Duodenal mucosa (tissue), 2 donors: ENCODE data around the gene HSD17B12.

Experiments used
- H3K27ac ChIP-seq: one replicate; pipeline ENCODE4 v1.7.0; 2013; ENCODE audit warnings: low read depth, low read length
- H3K27me3 ChIP-seq, 2 donors: one replicate each; pipeline ENCODE4 v1.7.0; 2013; ENCODE audit warnings: low read length in 2 of 2, control low read depth in 1 of 2; ENCODE audit not compliant: insufficient read depth in 2 of 2, control insufficient read depth in 1 of 2
- H3K36me3 ChIP-seq, 2 donors: one replicate each; pipeline ENCODE4 v1.7.0; 2013; ENCODE audit warnings: low read length in 2 of 2, control low read depth in 1 of 2; ENCODE audit not compliant: insufficient read depth in 2 of 2, control insufficient read depth in 1 of 2
- H3K4me1 ChIP-seq, 2 donors: one replicate each; pipeline ENCODE4 v1.7.0; 2013; ENCODE audit warnings: low read length in 2 of 2, control low read depth in 1 of 2; ENCODE audit not compliant: insufficient read depth in 2 of 2, control insufficient read depth in 1 of 2
- H3K4me3 ChIP-seq, 2 donors: one replicate each; pipeline ENCODE4 v1.7.0; 2013; ENCODE audit warnings: low read length in 2 of 2, low read depth in 1 of 2
- H3K9ac ChIP-seq, 2 donors: one replicate each; pipeline ENCODE4 v1.7.0; 2013; ENCODE audit warnings: low read length in 2 of 2, low read depth in 1 of 2
- H3K9me3 ChIP-seq, 2 donors: one replicate each; pipeline ENCODE4 v1.7.0; 2013; ENCODE audit warnings: low read length in 2 of 2, control low read depth in 1 of 2; ENCODE audit not compliant: control insufficient read depth in 1 of 2

The HSD17B12 gene

DNA sequence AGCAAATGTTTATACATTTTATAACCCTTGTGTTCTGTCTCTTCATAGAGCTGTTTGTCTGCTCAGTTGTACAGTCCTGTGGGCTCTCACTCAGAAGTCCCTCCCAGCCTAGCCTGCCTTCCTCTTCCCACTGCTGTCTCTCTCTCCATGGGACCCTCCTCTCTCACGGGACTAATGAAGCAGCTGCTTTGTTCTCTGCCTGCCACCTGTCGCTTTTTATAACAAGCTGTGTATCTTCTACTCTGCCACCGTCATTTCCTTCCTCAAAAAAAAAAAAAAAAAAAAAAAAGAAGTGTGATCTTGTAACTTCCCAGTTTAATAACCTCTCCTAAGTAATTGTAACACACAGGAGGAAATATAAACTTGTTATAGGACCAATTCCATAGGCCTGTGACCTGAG is 107.9 kb downstream of the HSD17B12 start:
- Histone ChIP-seq H3K4me1 (peaks cover 0 to 5% of the 10 kb centered on the region in 2 donors), H3K9me3 (peaks cover 3 to 14% of the 10 kb centered on the region in 2 donors), H3K27me3 (no peaks in the 10 kb centered on the region), H3K4me3 (no peak overlapping the region), H3K27ac (no peak overlapping the region), H3K9ac (no peak overlapping the region), H3K36me3 (no peaks in the 10 kb centered on the region)

- H3K4me1 ChIP-seq: peaks cover 0 to 5% of the 10 kb centered on the region in 2 donors
- H3K27ac ChIP-seq: no peak overlapping the region
- no peak overlapping the region for H3K4me3 ChIP-seq
- H3K9ac ChIP-seq: no peak overlapping the region
- no peaks in the 10 kb centered on the region for H3K27me3 ChIP-seq
- H3K9me3 ChIP-seq: peaks cover 0 to 4% of the 10 kb centered on the region in 2 donors
- peaks cover 0 to 5% of the 10 kb centered on the region in 2 donors for H3K36me3 ChIP-seq
Observed at GRCh38 chr11:43789700-43790443, 109.3 kb downstream of the HSD17B12 start.

DNA sequence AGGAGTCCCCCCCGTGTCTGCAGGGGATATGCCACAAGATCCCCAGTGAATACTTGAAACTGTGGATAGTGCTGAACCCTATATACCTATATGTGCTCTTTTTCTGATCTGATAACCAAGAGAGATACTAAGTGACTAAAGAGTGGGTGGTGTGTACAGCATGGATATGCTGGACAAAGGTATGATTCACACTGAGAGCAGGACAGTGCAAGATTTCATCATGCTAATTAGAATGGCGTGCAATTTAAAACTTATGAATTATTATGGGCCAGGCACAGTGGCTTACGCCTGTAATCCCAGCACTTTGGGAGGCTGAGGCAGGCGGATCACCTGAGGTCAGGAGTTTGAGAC is 109.9 kb downstream of the HSD17B12 start:
- peaks cover 0 to 5% of the 10 kb centered on the region in 2 donors for H3K4me1 ChIP-seq
- no peak overlapping the region for H3K9ac ChIP-seq
- H3K27me3 ChIP-seq: no peaks in the 10 kb centered on the region
- no peak overlapping the region for H3K4me3 ChIP-seq
- H3K36me3 ChIP-seq: peaks cover 2 to 5% of the 10 kb centered on the region in 2 donors
- peaks cover 0 to under 1% of the 10 kb centered on the region in 2 donors for H3K9me3 ChIP-seq
- H3K27ac ChIP-seq: no peak overlapping the region

- no peak overlapping the region for H3K9ac ChIP-seq
- H3K9me3 ChIP-seq: no peaks in the 10 kb centered on the region
- no peak overlapping the region for H3K4me3 ChIP-seq
- peaks cover 0 to 8% of the 10 kb centered on the region in 2 donors for H3K4me1 ChIP-seq
- no peaks in the 10 kb centered on the region for H3K27me3 ChIP-seq
- peaks cover 13 to 15% of the 10 kb centered on the region in 2 donors for H3K36me3 ChIP-seq
- H3K27ac ChIP-seq: no peak overlapping the region
Observed at GRCh38 chr11:43797337-43797736, 116.8 kb downstream of the HSD17B12 start.

DNA sequence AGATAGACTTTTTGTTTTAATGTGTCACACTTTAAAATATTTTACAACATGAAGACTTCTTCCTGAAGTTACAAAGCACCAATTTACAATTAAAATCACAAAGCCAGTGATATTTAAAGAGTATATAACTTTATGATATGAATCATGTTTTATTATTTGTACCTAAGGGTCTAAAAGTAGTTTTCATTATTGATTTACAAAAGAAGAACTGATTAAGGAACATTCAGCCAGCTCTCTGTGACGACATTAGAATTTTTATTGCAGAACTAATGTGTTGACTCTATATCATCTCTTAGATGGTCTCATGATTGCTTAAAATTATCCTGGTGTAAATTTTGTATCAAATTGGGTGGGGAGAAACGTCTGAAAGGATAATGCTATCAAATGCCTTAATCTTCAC is 117.3 kb downstream of the HSD17B12 start:
- H3K27me3 ChIP-seq: no peaks in the 10 kb centered on the region
- H3K36me3 ChIP-seq: peaks cover 13 to 15% of the 10 kb centered on the region in 2 donors
- H3K4me1 ChIP-seq: peaks cover 0 to 8% of the 10 kb centered on the region in 2 donors
- no peak overlapping the region for H3K9ac ChIP-seq
- H3K4me3 ChIP-seq: no peak overlapping the region
- H3K9me3 ChIP-seq: no peaks in the 10 kb centered on the region
- H3K27ac ChIP-seq: no peak overlapping the region

DNA sequence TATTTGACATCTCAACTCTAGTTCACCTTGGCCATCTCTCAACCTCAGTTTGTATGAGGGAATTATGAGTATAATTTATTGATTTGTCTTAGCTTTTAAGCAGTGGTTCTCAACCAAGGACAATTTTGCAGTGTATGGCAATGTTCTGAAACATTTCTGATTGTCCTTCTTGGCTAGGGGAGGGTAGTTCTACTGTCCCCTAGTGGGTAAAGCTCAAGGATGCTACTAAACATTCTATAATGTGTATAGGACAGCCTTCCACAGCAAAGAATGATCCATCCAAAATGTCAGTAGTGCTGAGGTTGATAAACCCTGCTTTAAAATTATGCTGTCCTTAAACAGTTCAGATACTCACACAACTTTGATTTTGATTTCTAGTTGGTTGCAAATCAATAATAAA is 122.0 kb downstream of the HSD17B12 start:
- Histone ChIP-seq H3K27me3 (no peaks in the 10 kb centered on the region), H3K36me3 (peaks cover 11 to 17% of the 10 kb centered on the region in 2 donors), H3K4me3 (no peak overlapping the region), H3K9ac (no peak overlapping the region), H3K4me1 (peaks cover 0 to 2% of the 10 kb centered on the region in 2 donors), H3K9me3 (no peaks in the 10 kb centered on the region), H3K27ac (no peak overlapping the region)

DNA sequence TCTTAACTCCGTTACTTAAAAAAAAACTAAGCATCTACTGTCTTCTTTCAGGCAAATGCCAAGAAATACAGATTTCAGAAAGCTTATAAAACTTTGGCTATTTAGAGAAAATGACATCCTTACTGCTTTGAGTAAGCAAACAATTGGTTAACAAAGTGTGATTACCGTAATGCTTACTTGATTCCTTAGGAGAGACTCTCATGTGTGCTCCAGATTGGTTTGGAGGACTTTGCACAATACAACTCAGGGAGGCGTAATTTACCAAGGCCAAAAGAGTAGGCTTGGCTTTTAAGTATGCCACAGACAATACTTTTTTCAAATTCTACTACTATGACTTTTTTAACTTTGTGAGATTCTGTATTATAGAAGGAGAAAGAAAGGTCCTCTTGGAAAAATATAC is 123.2 kb downstream of the HSD17B12 start:
- H3K4me3 ChIP-seq: no peak overlapping the region
- H3K9me3 ChIP-seq: no peaks in the 10 kb centered on the region
- no peaks in the 10 kb centered on the region for H3K4me1 ChIP-seq
- no peak overlapping the region for H3K27ac ChIP-seq
- H3K36me3 ChIP-seq: peaks cover 11 to 14% of the 10 kb centered on the region in 2 donors
- no peak overlapping the region for H3K9ac ChIP-seq
- H3K27me3 ChIP-seq: no peaks in the 10 kb centered on the region

- Histone ChIP-seq H3K27ac (no peak overlapping the region), H3K4me1 (no peaks in the 10 kb centered on the region), H3K9me3 (no peaks in the 10 kb centered on the region), H3K27me3 (no peaks in the 10 kb centered on the region), H3K4me3 (no peak overlapping the region), H3K36me3 (peaks cover 6 to 14% of the 10 kb centered on the region in 2 donors), H3K9ac (no peak overlapping the region)
Observed at GRCh38 chr11:43806976-43807375, 126.4 kb downstream of the HSD17B12 start.

DNA sequence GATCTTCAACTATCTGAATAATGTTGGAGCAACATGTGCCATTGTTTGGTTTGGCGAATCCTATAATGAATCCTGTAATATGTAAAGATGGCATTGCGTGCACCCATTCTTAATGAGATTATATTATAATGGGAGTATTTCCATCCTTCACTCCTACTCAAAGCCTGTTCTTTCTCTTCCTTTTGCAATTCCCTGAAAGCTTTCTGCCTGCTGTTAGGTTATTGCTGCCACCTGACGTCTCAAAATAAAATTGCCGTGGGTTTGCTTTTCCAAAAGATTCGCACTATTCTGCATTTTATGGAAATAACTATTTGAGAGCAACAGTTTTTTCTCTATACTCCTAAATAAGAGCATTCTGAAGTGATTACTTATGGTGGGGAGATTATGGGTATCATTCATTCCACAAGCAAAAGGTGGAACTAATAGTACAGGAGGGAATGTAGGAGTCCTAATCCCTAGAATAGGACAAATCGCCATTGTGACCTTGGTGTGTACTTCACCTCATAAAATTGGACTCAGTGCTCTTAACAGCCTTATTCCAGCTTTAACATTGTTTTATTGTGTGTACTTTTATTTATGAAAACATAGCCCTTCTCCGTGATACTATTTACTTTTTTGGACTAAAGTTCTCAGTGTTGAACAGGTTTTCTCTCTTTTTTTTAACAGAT is 130.5 kb downstream of the HSD17B12 start:
- H3K4me1 ChIP-seq: no peaks in the 10 kb centered on the region
- H3K4me3 ChIP-seq: no peak overlapping the region
- H3K9ac ChIP-seq: no peak overlapping the region
- no peak overlapping the region for H3K27ac ChIP-seq
- peaks cover 6 to 7% of the 10 kb centered on the region in 2 donors for H3K36me3 ChIP-seq
- no peaks in the 10 kb centered on the region for H3K9me3 ChIP-seq
- H3K27me3 ChIP-seq: no peaks in the 10 kb centered on the region

- Histone ChIP-seq H3K27me3 (no peaks in the 10 kb centered on the region), H3K4me3 (no peak overlapping the region), H3K36me3 (peaks cover 4 to 7% of the 10 kb centered on the region in 2 donors), H3K4me1 (no peaks in the 10 kb centered on the region), H3K9ac (no peak overlapping the region), H3K9me3 (no peaks in the 10 kb centered on the region), H3K27ac (no peak overlapping the region)
Observed at GRCh38 chr11:43812471-43812870, 131.9 kb downstream of the HSD17B12 start.
